A549 (cell line): ENCODE measurements around the gene CEP72. TPM values are rescaled to one million over a fixed set of nuclear protein-coding genes. Genes with fewer than 3 reads are reported as not detected.
A peak's percentile ranks its signal among the peaks of the same experiment; 100 is the strongest.
"Not testable (repeated sequence)": the region's sequence is repeated elsewhere in the genome, so short reads cannot be mapped to it uniquely, and the experiment has no call there.

ENCODE experiments used
- ATAC-seq, 2 experiments: fragments of 200-7000 bp in 1 of 2; fragments of >200 bp in 1 of 2; cut with Nextera tagmentation in 1 of 2; cut with Tn5 transposase in 1 of 2; 3 replicates each; pipeline versions ENCODE4 v1.8.0 to v1.9.1; 2018 to 2020; ENCODE audit warnings: mild to moderate bottlenecking in 1 of 2, moderate library complexity in 1 of 2
- CTCF ChIA-PET: fragments of 300-600 bp; sonication (Branson Sonifier 250); formaldehyde crosslinking; extraction: SDS; loops from one replicate; lab custom pipeline; 2021; ENCODE audit warnings: antibody characterized with exemption, inconsistent platforms; lab: Yijun Ruan, JAX
- POLR2A ChIA-PET: fragments of 350-600 bp; formaldehyde crosslinking; extraction: SDS; loops from one replicate; lab custom pipeline; 2021; ENCODE audit warnings: antibody characterized with exemption, inconsistent platforms; lab: Yijun Ruan, JAX
- DNase-seq, 2 experiments: peaks; one replicate each; pipeline versions ENCODE4 v3.0.0 to v3.0.0-alpha.2; 2011 to 2016; ENCODE audit warnings: low read depth in 1 of 2, low spot score in 1 of 2
- FAIRE-seq: peaks from 2 replicates; lab custom pipeline; 2011; peaks lifted over from hg19 to GRCh38; lab: Jason Lieb, UNC
- H3K27ac ChIP-seq, 2 experiments: fragments of >200 bp; sonication (Bioruptor Twin); formaldehyde crosslinking; 3 replicates each; pipeline ENCODE4 v1.5.1; 2016 to 2017
- H3K4me1 ChIP-seq: fragments of >200 bp; sonication (Bioruptor Twin); formaldehyde crosslinking; 3 replicates; pipeline ENCODE4 v1.6.1; 2016
- H3K4me2 ChIP-seq: fragments of >200 bp; sonication (Bioruptor Twin); formaldehyde crosslinking; 3 replicates; pipeline ENCODE4 v1.6.1; 2016
- H3K4me3 ChIP-seq: fragments of >200 bp; sonication (Bioruptor Twin); formaldehyde crosslinking; 3 replicates; pipeline ENCODE4 v1.5.1; 2016
- H3K9me3 ChIP-seq: fragments of >200 bp; sonication (Bioruptor Twin); formaldehyde crosslinking; 3 replicates; pipeline ENCODE4 v1.6.1; 2016
- BCL3 ChIP-seq: fragments of >200 bp; sonication (Bioruptor Twin); formaldehyde crosslinking; IDR thresholded peaks from 3 replicates; pipeline ENCODE4 v1.6.1; 2016
- BHLHE40 ChIP-seq: IDR thresholded peaks from 2 replicates; pipeline ENCODE4 v1.6.1; 2012; ENCODE audit warnings: low read depth, low read length, inconsistent platforms
- CBX2 ChIP-seq: fragments of 200-600 bp; sonication (generic); IDR thresholded peaks from 2 replicates; pipeline ENCODE4 v1.6.1; 2016; ENCODE audit warnings: low read depth, mild to moderate bottlenecking, borderline replicate concordance
- CHD2 ChIP-seq: fragments of 150-350 bp; IDR thresholded peaks from 2 replicates; pipeline ENCODE4 v1.6.1; 2014; ENCODE audit warnings: low read length; ENCODE audit not compliant: partially characterized antibody
- CTCF ChIP-seq: fragments of >200 bp; sonication (Bioruptor Twin); formaldehyde crosslinking; IDR thresholded peaks from 3 replicates; pipeline ENCODE4 v1.5.1; 2016
- EHF ChIP-seq: fragments of 250-450 bp; sonication (Bioruptor Pico); IDR thresholded peaks from 2 replicates; pipeline ENCODE4 v1.5.0; 2020; ENCODE audit warnings: mild to moderate bottlenecking
- EHMT2 ChIP-seq: fragments of 200-600 bp; sonication (generic); IDR thresholded peaks from 2 replicates; pipeline ENCODE4 v1.6.1; 2016; ENCODE audit warnings: antibody characterized with exemption, low read depth, mild to moderate bottlenecking, moderate library complexity
- FOXS1 ChIP-seq: fragments of 250-450 bp; sonication (Bioruptor Pico); IDR thresholded peaks from 2 replicates; pipeline ENCODE4 v1.5.0; 2020; ENCODE audit warnings: mild to moderate bottlenecking, moderate library complexity
- HDAC2 ChIP-seq: fragments of 200-600 bp; sonication (generic); IDR thresholded peaks from 2 replicates; pipeline ENCODE4 v1.6.1; 2016
- MAX ChIP-seq: IDR thresholded peaks from 2 replicates; pipeline ENCODE4 v1.6.1; 2012
- MAZ ChIP-seq: fragments of 150-350 bp; IDR thresholded peaks from 2 replicates; pipeline ENCODE4 v1.6.1; 2014; ENCODE audit warnings: antibody characterized with exemption, low read depth, low read length, borderline replicate concordance
- NR3C1 ChIP-seq: fragments of >200 bp; sonication (Bioruptor Twin); formaldehyde crosslinking; IDR thresholded peaks from 3 replicates; pipeline ENCODE4 v1.6.1; 2017
- POLR2AphosphoS2 ChIP-seq: conservative IDR thresholded peaks from 2 replicates; pipeline ENCODE4 v1.6.1; 2012; ENCODE audit warnings: low read length, improper control_type of control experiment, inconsistent platforms
- RNF2 ChIP-seq: fragments of 200-600 bp; sonication (generic); IDR thresholded peaks from 2 replicates; pipeline ENCODE4 v1.6.1; 2016; ENCODE audit warnings: low read depth, mild to moderate bottlenecking, antibody characterized with exemption, moderate library complexity, borderline replicate concordance
- SMC3 ChIP-seq: fragments of >200 bp; sonication (Bioruptor Twin); formaldehyde crosslinking; IDR thresholded peaks from 3 replicates; pipeline ENCODE4 v1.6.1; 2018; ENCODE audit warnings: inconsistent platforms
- TFCP2L1 ChIP-seq: fragments of 250-450 bp; sonication (Bioruptor Pico); IDR thresholded peaks from 2 replicates; pipeline ENCODE4 v1.5.0; 2021; ENCODE audit warnings: mild to moderate bottlenecking
- TP53 ChIP-seq: fragments of 250-450 bp; sonication (Bioruptor Pico); IDR thresholded peaks from 2 replicates; pipeline ENCODE4 v1.5.0; 2021; ENCODE audit warnings: mild to moderate bottlenecking, moderate library complexity
- USF2 ChIP-seq: fragments of 450-650 bp; IDR thresholded peaks from 2 replicates; pipeline ENCODE4 v1.6.1; 2014; ENCODE audit warnings: antibody characterized with exemption
- ZSCAN20 ChIP-seq: fragments of 250-450 bp; sonication (Bioruptor Pico); IDR thresholded peaks from 2 replicates; pipeline ENCODE4 v1.8.0; 2022; ENCODE audit warnings: mild to moderate bottlenecking, moderate library complexity
- WGBS: methylation state at CpG from one replicate; pipeline ENCODE4 v1.1.6; 2017; ENCODE audit errors: missing lambda C conversion rate; 5-methylcytosine and 5-hydroxymethylcytosine counted together
- polyA plus RNA-seq, 4 experiments: library from polyadenylated mRNA; depleted of rRNA in 3 of 4; stranded (reverse); fragments of >200 nt; fragmentation: RNase III in 1 of 4; extraction: RNeasy Plus Mini Kit Qiagen cat#74134 plus additional on column Dnase treatment in 1 of 4; gene quantifications; 2 replicates in 3 of 4; 3 replicates in 1 of 4; pipeline ENCODE4 v1.2.3, GENCODE V29; 2011 to 2017

CEP72 gene
- polyA plus RNA-seq, 2 of the 4 experiments (the other 2 are of a cell fraction) = 10.8 to 11.1 TPM

GRCh38 chr5:681317-682191, 69.4 kb downstream of the CEP72 start:
- H3K4me1 ChIP-seq, H3K9me3 ChIP-seq, DNase-seq, H3K4me2 ChIP-seq, CTCF ChIA-PET, H3K4me3 ChIP-seq, POLR2A ChIA-PET, H3K27ac ChIP-seq, FAIRE-seq, ATAC-seq: not testable (repeated sequence)
- 89% methylated on average over 12 of the region's 17 CpGs for WGBS

GRCh38 chr5:682216-682615, 70.1 kb downstream of the CEP72 start:
- H3K9me3 ChIP-seq, FAIRE-seq, H3K4me3 ChIP-seq, ATAC-seq, H3K27ac ChIP-seq, H3K4me1 ChIP-seq, DNase-seq, H3K4me2 ChIP-seq, POLR2A ChIA-PET, CTCF ChIA-PET: not testable (repeated sequence)
- WGBS = 88% methylated on average over 1 of the region's 3 CpGs

- ATAC-seq, H3K9me3 ChIP-seq, H3K4me2 ChIP-seq, H3K4me1 ChIP-seq, H3K4me3 ChIP-seq, POLR2A ChIA-PET, DNase-seq, H3K27ac ChIP-seq, FAIRE-seq: not testable (repeated sequence)
- 91% methylated on average over 9 of the region's 17 CpGs for WGBS
- CTCF ChIA-PET = interaction anchor here (1.8 kb wide), 1 partner anchor 14 kb away, joined by 5 read pairs; no protein-coding TSS in a partner anchor
Observed at GRCh38 chr5:682651-683358, 70.7 kb downstream of the CEP72 start.

- no peaks in the 10 kb centered on the region for H3K4me1 ChIP-seq
- no peak for DNase-seq
- WGBS = 73% methylated on average over 26 of the region's 30 CpGs
- no peak for FAIRE-seq
- no peak overlapping the region for H3K4me2 ChIP-seq
- no peak overlapping the region for H3K4me3 ChIP-seq
- no peaks in the 10 kb centered on the region for H3K9me3 ChIP-seq
- ChIA-PET POLR2A (no interaction called here), CTCF (interaction anchor here (1.8 kb wide), 1 partner anchor 15 kb away, joined by 5 read pairs; no protein-coding TSS in a partner anchor)
- ATAC-seq = peak in 1 of 2 experiments; percentile 4; a peak in 2 of 6 replicates
- no peak overlapping the region for H3K27ac ChIP-seq
- no peak for TF ChIP-seq HDAC2
- no peak for TF ChIP-seq CHD2
- TF ChIP-seq BCL3 = no peak
- TF ChIP-seq FOXS1 (CRISPR knock-in tag) = no peak
- TF ChIP-seq CTCF = no peak
- no peak for TF ChIP-seq SMC3
- no peak for TF ChIP-seq TP53 (CRISPR knock-in tag)
- TF ChIP-seq CBX2 = no peak
- TF ChIP-seq MAZ = no peak
- TF ChIP-seq ZSCAN20 (CRISPR knock-in tag) = no peak
- no peak for TF ChIP-seq NR3C1
- TF ChIP-seq POLR2AphosphoS2 = no peak
- TF ChIP-seq BHLHE40 = no peak
- TF ChIP-seq EHF (CRISPR knock-in tag) = no peak
- TF ChIP-seq USF2 = no peak
- TF ChIP-seq RNF2 = no peak
- no peak for TF ChIP-seq EHMT2
- TF ChIP-seq TFCP2L1 (CRISPR knock-in tag) = no peak
- no peak for TF ChIP-seq MAX
- TF ChIP-seq, all 56 proteins: peak for 0
Observed at GRCh38 chr5:683551-684481, 71.7 kb downstream of the CEP72 start.
